HEK293 (cell line): ENCODE measurements around the gene PPP1R12C.

Experiments used
- HOXD13 ChIP-seq: sonication (generic); formaldehyde crosslinking; IDR thresholded peaks from 2 replicates; pipeline ENCODE4 v1.8.0; 2022; ENCODE audit warnings: missing genetic modification reagents, borderline replicate concordance
- ZNF629 ChIP-seq: fragments of 450-650 bp; formaldehyde crosslinking; IDR thresholded peaks from 2 replicates; pipeline ENCODE4 v1.5.1; 2017; ENCODE audit warnings: missing biosample characterization, missing genetic modification characterization
- TF ChIP-seq, protein P1 (sequence below): fragments of 450-650 bp; formaldehyde crosslinking; IDR thresholded peaks from 2 replicates; pipeline ENCODE4 v1.5.1; 2016; ENCODE audit warnings: missing biosample characterization, missing genetic modification characterization

GRCh38 chr19:55115446-55116065, 1.9 kb downstream of the PPP1R12C start:
- TF ChIP-seq ZNF629 (no peak), HOXD13 (CRISPR knock-in tag) (no peak)
- TF ChIP-seq, protein P1, sequence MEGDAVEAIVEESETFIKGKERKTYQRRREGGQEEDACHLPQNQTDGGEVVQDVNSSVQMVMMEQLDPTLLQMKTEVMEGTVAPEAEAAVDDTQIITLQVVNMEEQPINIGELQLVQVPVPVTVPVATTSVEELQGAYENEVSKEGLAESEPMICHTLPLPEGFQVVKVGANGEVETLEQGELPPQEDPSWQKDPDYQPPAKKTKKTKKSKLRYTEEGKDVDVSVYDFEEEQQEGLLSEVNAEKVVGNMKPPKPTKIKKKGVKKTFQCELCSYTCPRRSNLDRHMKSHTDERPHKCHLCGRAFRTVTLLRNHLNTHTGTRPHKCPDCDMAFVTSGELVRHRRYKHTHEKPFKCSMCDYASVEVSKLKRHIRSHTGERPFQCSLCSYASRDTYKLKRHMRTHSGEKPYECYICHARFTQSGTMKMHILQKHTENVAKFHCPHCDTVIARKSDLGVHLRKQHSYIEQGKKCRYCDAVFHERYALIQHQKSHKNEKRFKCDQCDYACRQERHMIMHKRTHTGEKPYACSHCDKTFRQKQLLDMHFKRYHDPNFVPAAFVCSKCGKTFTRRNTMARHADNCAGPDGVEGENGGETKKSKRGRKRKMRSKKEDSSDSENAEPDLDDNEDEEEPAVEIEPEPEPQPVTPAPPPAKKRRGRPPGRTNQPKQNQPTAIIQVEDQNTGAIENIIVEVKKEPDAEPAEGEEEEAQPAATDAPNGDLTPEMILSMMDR (tag by site-specific recombination) = no peak
